Stimulated activated CD4-positive, alpha-beta T cell treated with anti-CD3 and anti-CD28 coated beads, TNF-alpha, amount 100 ng/mL, for 48 hours (primary cell): ENCODE data around the gene LRRC3C.

ENCODE experiments used
- DNase-seq, 3 donors: peaks; one replicate each; pipeline ENCODE4 v3.0.0-alpha.2; 2020; ENCODE audit warnings: low read depth in 3 of 3

Gene LRRC3C

GRCh38 chr17:39974433-39974832 is 46.9 kb downstream of the LRRC3C start:
- no peak for DNase-seq

DNA sequence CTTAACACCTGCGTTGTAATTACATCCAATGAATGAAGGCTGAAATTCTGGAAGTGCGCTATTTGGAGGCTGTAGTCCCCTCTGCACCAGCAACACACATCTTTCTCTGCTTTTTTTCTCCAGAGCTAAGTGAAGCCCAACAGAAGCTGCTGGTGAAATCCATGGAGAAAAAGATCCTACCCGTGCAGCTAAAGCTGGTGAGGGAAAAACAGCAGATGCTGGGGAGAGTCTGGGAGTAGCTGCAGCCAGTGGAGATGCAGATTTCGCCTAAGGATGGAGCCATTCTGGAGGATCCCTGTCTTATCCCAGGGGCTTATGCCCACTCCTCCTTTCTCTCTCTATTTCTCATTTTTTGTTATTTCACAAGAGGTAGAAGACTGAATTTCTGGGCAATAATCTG is 48.3 kb downstream of the LRRC3C start:
- no peak for DNase-seq

DNA sequence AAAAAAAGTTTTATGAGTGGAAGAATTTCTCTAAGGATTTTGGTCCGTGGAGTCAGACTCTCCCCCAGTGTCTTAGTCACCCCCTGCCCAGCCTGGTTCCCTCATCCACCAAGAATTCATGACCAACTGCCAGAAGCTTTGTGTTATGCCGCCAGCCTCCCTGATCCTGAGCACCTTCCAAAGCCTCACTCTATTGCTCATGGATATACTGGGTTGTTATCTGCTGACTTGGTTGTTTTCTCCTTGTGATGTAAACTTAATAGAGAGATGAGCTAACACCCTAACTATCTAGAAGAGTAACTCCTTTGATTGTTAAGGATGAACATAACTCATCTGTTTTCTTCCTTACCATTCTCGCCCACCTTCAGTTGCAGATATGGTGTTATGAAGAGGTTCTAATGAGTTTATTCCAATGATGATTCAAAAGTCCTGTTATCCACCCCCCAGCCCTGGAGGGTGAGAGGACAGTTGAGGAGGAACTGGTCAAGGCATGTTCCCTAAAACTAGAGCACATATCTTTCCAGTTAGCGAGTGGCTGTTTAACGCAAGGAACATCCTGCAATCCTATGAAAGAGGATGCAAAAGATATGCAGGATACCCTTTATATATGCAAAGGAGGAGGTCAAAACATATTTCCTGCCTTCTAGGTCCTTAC is 51.6 kb downstream of the LRRC3C start:
- DNase-seq = no peak

GRCh38 chr17:39979893-39980350 is 52.4 kb downstream of the LRRC3C start:
- no peak for DNase-seq

GRCh38 chr17:39980351-39981206 is 53.0 kb downstream of the LRRC3C start, which contains the start of gene PSMD3:
TSS of gene PSMD3 (plus strand) at chr17:39980807. CDS start at chr17:39980971, 164 bp downstream.
- peak; percentile 95 to 97 (median 97) for DNase-seq

DNA sequence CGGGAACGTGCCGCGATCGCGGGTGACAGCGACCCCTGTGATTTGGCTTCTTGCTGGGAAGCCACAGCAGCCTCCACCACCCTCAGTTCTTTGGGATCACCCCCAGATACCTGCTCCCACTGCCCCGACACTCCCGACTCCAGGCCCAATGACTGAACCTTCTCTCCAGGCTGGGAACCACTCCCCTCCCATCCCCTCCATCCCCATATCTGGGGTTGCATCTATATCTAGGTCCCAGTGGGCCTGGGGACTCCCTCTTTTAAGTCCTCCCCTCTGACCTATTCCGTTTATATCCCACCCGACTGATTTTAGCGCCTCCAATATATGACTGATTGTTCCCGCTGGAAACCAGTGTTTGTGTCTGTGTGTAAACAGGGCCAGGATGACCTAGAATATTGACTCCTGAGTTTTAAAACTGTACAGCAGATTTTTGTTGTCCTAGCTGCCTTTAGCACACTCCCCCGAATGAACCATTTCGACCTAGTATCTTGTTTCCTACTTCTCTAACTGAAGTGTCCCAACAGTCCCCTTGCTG is 53.7 kb downstream of the LRRC3C start:
- DNase-seq = no peak

DNA sequence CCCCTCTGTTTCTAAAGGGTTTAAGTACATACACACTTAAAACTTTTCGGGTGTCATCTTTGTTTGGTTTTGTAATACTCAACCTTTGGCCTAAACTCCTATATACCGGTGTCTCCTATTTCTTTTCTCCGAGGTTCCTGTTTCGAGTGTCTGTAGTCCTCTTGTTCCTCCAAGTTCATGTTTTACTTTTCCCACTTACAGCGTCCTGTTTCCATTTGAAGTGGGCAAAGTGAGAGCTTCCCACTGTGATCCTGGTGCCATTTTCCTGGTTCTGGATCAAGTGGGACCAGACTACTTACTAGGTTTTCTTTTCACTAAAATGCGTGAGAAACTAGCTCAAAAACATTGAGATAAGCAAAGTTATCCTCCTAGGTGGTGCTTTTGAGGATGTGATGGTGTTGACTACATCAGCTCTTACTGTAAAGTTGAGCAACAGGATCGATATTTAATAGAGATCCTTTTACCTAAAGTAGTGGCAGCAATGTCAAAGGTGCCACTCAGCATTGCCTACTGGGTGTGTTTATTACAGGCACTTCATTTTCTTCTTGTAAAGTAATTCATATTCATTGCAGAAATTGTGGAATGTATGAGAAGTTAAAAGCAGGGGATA is 54.3 kb downstream of the LRRC3C start:
- DNase-seq = no peak

GRCh38 chr17:39988206-39988810 is 60.8 kb downstream of the LRRC3C start:
- no peak for DNase-seq

- no peak for DNase-seq
Measured at GRCh38 chr17:39994448-39994847, 66.9 kb downstream of the LRRC3C start.
